Ectodermal cell (in vitro differentiated cells): ENCODE results near the gene EXD3.
A peak's percentile ranks its signal among the peaks of the same experiment; 100 is the strongest.

ENCODE experiments used
- H3K27ac ChIP-seq: 2 replicates; pipeline ENCODE4 v1.7.0; 2013; ENCODE audit warnings: mild to moderate bottlenecking, low read depth, low read length; ENCODE audit not compliant: insufficient read depth, poor library complexity, severe bottlenecking
- H3K27me3 ChIP-seq: 2 replicates; pipeline ENCODE4 v1.7.0; 2013; ENCODE audit warnings: mild to moderate bottlenecking, low read length; ENCODE audit not compliant: insufficient read depth, control insufficient read depth, poor library complexity, severe bottlenecking
- H3K36me3 ChIP-seq: one replicate; pipeline ENCODE4 v1.7.0; 2013; ENCODE audit warnings: low read length; ENCODE audit not compliant: control insufficient read depth, insufficient read depth
- H3K4me1 ChIP-seq: one replicate; pipeline ENCODE4 v1.7.0; 2013; ENCODE audit warnings: low read length; ENCODE audit not compliant: control insufficient read depth, insufficient read depth
- H3K4me3 ChIP-seq: 2 replicates; pipeline ENCODE4 v1.7.0; 2013; ENCODE audit warnings: low read depth, low read length, control low read depth; ENCODE audit not compliant: insufficient read depth
- H3K9me3 ChIP-seq: 2 replicates; pipeline ENCODE4 v1.7.0; 2013; ENCODE audit warnings: mild to moderate bottlenecking, low read length, moderate library complexity; ENCODE audit not compliant: control insufficient read depth
- WGBS, 2 experiments: methylation state at CpG; one replicate each; pipeline ENCODE4 v1.1.7; 2013; ENCODE audit warnings: missing lambda C conversion rate in 2 of 2; 5-methylcytosine and 5-hydroxymethylcytosine counted together

Gene EXD3

DNA sequence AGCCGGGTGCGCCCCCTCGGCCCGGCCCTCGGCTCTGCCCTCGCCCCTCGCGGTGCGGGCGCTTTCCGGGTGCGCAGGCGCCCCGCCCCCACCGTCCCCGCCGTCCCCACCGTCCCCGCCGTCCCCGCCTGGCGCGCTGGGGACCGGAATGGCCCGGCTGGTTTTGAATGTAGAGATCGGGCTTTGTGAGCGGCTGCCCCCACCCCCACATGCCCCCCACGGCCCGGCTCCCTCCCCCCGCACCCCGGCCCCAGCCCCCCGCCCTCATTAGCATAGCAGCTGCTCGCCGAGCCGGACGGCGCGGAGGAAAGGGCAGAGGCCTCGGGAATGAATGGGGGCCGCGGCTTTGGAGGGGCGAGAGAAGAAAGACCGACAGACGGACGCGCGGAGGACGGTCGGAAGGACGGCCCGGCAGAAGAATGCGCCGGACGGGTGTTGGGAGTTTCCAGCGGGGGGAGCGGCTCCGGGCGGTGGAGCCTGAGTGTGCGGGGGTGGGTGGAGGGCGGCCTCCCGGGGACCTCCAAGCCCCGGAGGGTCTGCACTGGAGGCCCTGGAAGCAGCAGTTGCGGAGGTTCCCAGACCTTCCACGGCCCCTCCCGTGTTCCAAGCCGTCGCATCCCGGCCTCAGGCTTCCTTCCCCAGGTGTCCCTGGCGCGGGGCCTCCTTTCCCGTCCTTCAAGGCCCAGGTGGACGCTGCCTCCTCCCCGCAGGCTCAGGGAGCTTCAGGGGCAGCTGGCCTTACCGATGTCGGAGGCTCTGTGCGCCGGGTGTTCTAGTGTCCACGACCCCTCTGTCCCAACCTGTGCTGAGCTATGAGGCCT, 126.9 kb downstream of the EXD3 start:
- peaks cover 44% of the 10 kb centered on the region for H3K27me3 ChIP-seq
- H3K9me3 ChIP-seq, result no peaks in the 10 kb centered on the region
- H3K4me1 ChIP-seq, result peaks cover 34% of the 10 kb centered on the region
- WGBS, 2 experiments, result 5% methylated on average over 75 to 78 of the region's 78 CpGs
- H3K4me3 ChIP-seq, result peak overlapping the region; percentile 2
- H3K36me3 ChIP-seq, result no peaks in the 10 kb centered on the region
- H3K27ac ChIP-seq, result peak overlapping the region; percentile 6

GRCh38 chr9:137295238-137295811, 127.6 kb downstream of the EXD3 start:
- Histone ChIP-seq H3K4me1 (peaks cover 34% of the 10 kb centered on the region), H3K9me3 (no peaks in the 10 kb centered on the region), H3K36me3 (no peaks in the 10 kb centered on the region), H3K27me3 (peaks cover 44% of the 10 kb centered on the region), H3K4me3 (peak overlapping the region; percentile 2), H3K27ac (no peak overlapping the region)
- WGBS, 2 experiments, result 3% methylated on average over 76 of the region's 76 CpGs

DNA sequence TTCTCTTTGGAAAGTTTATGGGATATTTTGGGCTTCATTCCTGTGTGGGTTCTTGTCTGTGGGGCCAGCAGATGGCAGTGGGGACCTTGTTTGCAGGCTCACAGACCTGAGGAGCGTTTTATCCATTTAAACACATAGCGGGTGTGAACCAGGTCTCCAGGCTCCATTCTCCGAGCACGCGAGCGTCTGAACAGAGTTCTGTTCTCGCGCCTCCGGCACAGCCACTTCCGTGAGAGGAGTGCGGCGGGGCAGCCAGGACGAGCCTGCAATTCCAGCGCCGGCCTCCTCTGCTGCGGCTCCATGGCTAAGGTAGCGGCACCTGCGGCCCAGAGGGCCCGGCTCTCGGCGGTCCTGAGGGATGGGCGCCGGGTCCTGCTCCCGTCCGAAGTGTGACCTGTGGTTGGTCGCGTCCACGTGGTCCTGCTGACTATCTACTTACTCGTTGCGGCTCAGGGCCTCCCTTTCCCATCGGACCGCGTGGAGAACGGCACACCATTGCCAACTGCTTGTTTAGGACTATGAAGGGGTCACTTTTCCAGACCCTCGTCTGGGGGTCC, 128.2 kb downstream of the EXD3 start:
- WGBS, 2 experiments, result 35 to 36% methylated on average over 35 of the region's 35 CpGs
- Histone ChIP-seq H3K4me3 (no peak overlapping the region), H3K27ac (no peak overlapping the region), H3K27me3 (peaks cover 44% of the 10 kb centered on the region), H3K9me3 (no peaks in the 10 kb centered on the region), H3K4me1 (peaks cover 30% of the 10 kb centered on the region), H3K36me3 (no peaks in the 10 kb centered on the region)

DNA sequence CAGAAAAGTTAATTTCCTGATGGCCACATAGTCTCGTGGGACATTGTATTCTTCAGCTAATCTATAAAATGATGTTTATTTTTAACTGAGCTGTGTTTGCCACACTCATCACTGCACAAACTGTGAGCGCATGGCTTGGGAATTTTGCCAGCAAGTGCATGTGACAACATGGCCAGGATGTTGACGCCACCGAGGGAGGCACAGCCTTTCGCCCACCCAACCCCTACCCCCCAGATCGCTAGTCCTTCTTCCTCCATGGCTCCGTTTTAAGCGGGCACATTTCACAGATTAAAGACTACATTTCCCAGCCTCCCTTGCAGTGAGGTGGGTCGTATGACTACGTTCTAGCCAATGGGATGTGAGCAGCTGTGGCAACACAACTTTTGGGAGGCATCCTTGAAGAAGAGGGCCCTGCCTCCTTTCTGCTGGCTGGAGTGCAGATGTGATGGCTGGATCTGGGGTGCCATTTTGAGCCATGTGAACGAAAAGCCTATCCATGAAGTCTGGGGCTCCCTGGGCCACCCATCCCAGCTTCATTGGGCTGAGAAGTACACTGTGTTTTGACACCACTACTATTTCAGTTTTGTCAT, 128.8 kb downstream of the EXD3 start:
- Histone ChIP-seq H3K4me3 (no peak overlapping the region), H3K9me3 (no peaks in the 10 kb centered on the region), H3K27ac (no peak overlapping the region), H3K4me1 (peaks cover 25% of the 10 kb centered on the region), H3K27me3 (peaks cover 44% of the 10 kb centered on the region), H3K36me3 (no peaks in the 10 kb centered on the region)
- 81 to 83% methylated on average over 11 of the region's 11 CpGs for WGBS, 2 experiments

GRCh38 chr9:137293482-137294090, 129.4 kb downstream of the EXD3 start:
- H3K27me3 ChIP-seq, result peaks cover 44% of the 10 kb centered on the region
- no peak overlapping the region for H3K4me3 ChIP-seq
- no peak overlapping the region for H3K27ac ChIP-seq
- H3K9me3 ChIP-seq, result no peaks in the 10 kb centered on the region
- 94% methylated on average over 28 to 29 of the region's 29 CpGs for WGBS, 2 experiments
- peaks cover 20% of the 10 kb centered on the region for H3K4me1 ChIP-seq
- no peaks in the 10 kb centered on the region for H3K36me3 ChIP-seq

GRCh38 chr9:137293094-137293481, 129.9 kb downstream of the EXD3 start:
- Histone ChIP-seq H3K27me3 (peaks cover 40% of the 10 kb centered on the region), H3K36me3 (no peaks in the 10 kb centered on the region), H3K4me3 (no peak overlapping the region), H3K9me3 (no peaks in the 10 kb centered on the region), H3K4me1 (peaks cover 15% of the 10 kb centered on the region), H3K27ac (no peak overlapping the region)
- 90 to 91% methylated on average over 15 of the region's 15 CpGs for WGBS, 2 experiments

GRCh38 chr9:137286975-137287383, 136.0 kb downstream of the EXD3 start:
- Histone ChIP-seq H3K4me3 (no peak overlapping the region), H3K9me3 (no peaks in the 10 kb centered on the region), H3K4me1 (no peaks in the 10 kb centered on the region), H3K36me3 (no peaks in the 10 kb centered on the region), H3K27me3 (no peaks in the 10 kb centered on the region), H3K27ac (no peak overlapping the region)
- 66 to 67% methylated on average over 14 of the region's 14 CpGs for WGBS, 2 experiments

DNA sequence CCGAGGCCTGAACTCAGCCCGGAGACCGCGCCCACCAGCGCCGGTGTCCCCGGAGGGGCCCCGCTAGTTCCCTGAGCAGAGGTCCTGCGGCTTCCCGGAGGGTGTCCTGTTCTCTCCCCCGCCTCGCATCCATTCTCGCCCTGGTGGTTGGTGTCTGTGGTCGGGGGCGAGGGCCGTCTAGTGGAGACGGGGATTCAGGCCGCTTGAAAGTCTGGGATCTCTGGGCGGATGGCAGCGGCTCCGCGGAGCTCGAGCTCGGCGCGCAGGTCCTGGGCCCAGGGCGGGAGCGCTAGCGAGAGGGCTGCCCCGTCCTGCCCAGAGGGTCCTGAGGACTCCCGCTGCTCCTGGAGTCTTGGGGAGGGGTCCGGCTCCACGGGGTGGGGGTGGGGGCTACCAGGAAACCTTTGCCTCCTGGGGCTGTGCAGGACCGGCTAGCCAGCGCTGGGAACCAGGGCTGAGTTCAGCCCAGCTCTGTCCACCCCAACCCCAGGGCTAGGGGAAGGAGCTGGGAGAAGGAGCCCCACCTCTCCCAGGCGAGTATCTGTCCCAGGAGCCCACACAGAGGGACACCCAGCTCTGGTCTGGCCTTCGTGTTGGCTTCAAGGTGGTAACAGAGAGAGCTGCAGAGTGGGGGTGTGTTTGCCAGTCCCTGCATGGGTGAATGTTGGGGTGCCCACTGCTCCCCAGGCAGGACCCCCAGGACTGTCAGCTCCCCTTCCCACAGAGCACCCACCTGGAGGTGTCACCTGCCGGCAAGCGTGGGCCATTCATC, 141.4 kb downstream of the EXD3 start:
- Histone ChIP-seq H3K4me1 (peaks cover 14% of the 10 kb centered on the region), H3K36me3 (no peaks in the 10 kb centered on the region), H3K27ac (no peak overlapping the region), H3K9me3 (no peaks in the 10 kb centered on the region), H3K27me3 (peaks cover 19% of the 10 kb centered on the region), H3K4me3 (no peak overlapping the region)
- 79 to 81% methylated on average over 39 of the region's 39 CpGs for WGBS, 2 experiments

DNA sequence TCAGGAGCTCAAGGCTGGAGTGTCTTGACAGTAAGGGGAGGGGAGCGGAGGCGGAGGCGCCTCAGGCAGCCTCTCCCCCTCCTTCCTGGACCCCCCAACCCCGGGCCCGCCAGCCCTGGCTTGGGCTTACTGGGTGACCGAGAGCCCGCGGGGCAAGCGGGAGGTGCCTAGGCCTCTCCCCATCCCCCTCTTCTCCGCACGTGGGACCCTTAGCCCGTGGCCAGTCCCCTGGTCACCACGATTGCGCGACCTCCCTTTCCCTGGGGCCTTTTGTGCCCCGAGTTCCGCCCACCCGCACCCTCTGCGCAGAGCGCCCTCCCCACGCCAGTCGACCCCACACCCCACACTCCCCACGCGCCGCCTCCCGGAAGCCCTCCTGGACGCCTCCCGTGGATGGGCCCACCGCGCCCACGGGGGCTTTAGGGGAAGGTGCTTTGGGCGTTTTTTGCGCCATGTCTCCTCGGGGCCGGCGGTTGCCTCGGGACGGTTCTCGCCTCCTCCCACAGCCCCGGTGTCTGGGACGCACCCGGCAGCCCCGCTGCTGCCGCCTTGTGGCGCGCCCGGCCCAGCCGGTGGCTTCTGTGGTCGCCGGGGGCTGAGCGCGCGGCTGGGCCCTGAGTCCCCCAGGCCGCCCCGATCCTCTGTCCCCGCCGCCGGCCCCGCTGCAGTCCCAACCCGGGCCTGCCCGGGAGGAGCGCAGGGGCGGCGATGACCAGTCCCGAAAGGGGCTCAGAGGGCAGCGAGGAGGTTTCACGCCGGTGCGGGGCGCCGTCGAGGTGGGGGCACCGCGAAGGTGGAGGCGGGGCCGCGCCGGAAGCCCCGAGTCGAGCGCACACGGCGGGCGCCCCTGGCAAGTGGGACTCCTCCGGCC, 142.3 kb downstream of the EXD3 start:
- WGBS, 2 experiments, result 78 to 81% methylated on average over 85 of the region's 85 CpGs
- Histone ChIP-seq H3K27me3 (peaks cover 19% of the 10 kb centered on the region), H3K27ac (no peak overlapping the region), H3K36me3 (no peaks in the 10 kb centered on the region), H3K4me3 (no peak overlapping the region), H3K4me1 (peaks cover 22% of the 10 kb centered on the region), H3K9me3 (no peaks in the 10 kb centered on the region)
